SK-N-MC (cell line): Measurements from ENCODE around the gene ACTR2.
A peak's percentile ranks its signal among the peaks of the same experiment; 100 is the strongest.
"Not testable (repeated sequence)": the region's sequence is repeated elsewhere in the genome, so short reads cannot be mapped to it uniquely, and the experiment has no call there.

Source experiments
- DNase-seq: peaks from one replicate; pipeline ENCODE4 v3.0.0-alpha.2; 2011; ENCODE audit warnings: low read depth, low spot score
- H3K27ac ChIP-seq: fragments of 200-600 bp; sonication (generic); 2 replicates; pipeline ENCODE4 v1.5.1; 2016; ENCODE audit warnings: mixed run types
- H3K36me3 ChIP-seq: fragments of 200-600 bp; sonication (generic); 2 replicates; pipeline ENCODE4 v1.6.1; 2017; ENCODE audit warnings: antibody characterized with exemption, low read length, mixed read lengths; ENCODE audit not compliant: insufficient read depth
- H3K4me3 ChIP-seq: fragments of 200-600 bp; sonication (generic); 2 replicates; pipeline ENCODE4 v1.5.1; 2016
- H3K9ac ChIP-seq: fragments of 200-600 bp; sonication (generic); 2 replicates; pipeline ENCODE4 v1.8.0; 2017; ENCODE audit warnings: mixed run types, mixed read lengths; ENCODE audit not compliant: insufficient read length
- H3K9me3 ChIP-seq: fragments of 200-600 bp; sonication (generic); 2 replicates; pipeline ENCODE4 v1.6.1; 2017; ENCODE audit warnings: low read depth, mild to moderate bottlenecking, antibody characterized with exemption, low read length, moderate library complexity, mixed read lengths
- EZH2 ChIP-seq: fragments of 200-600 bp; sonication (generic); IDR thresholded peaks from one replicate; pipeline ENCODE4 v1.6.1; 2017; ENCODE audit warnings: antibody characterized with exemption
- FOXP2 ChIP-seq: optimal IDR thresholded peaks from 2 replicates; pipeline ENCODE3; 2011; ENCODE audit warnings: mild to moderate bottlenecking, moderate library complexity; ENCODE audit not compliant: insufficient read depth; ENCODE audit errors: extremely low read length, control extremely low read depth
- POLR2AphosphoS5 ChIP-seq: IDR thresholded peaks from 2 replicates; pipeline ENCODE4 v1.6.1; 2012; ENCODE audit warnings: mild to moderate bottlenecking, low read depth, low read length, borderline replicate concordance

ACTR2 gene

GRCh38 chr2:65220432-65221131 lies 7.0 kb upstream of the ACTR2 start:
- TF ChIP-seq FOXP2 (no peak), POLR2AphosphoS5 (no peak), EZH2 (no peak)
- no peak for DNase-seq
- Histone ChIP-seq H3K9ac (no peak overlapping the region), H3K4me3 (no peak overlapping the region), H3K27ac (no peak overlapping the region), H3K9me3 (no peaks in the 10 kb centered on the region), H3K36me3 (no peaks in the 10 kb centered on the region)

GRCh38 chr2:65221275-65221674 lies 6.4 kb upstream of the ACTR2 start:
- not testable (repeated sequence) for H3K9ac ChIP-seq, H3K36me3 ChIP-seq, H3K4me3 ChIP-seq, H3K27ac ChIP-seq, H3K9me3 ChIP-seq, DNase-seq

GRCh38 chr2:65227020-65227455 lies 593 bp upstream of the ACTR2 start:
- Histone ChIP-seq H3K9me3 (no peaks in the 10 kb centered on the region), H3K4me3 (peak overlapping the region; percentile 100), H3K36me3 (peaks cover 16% of the 10 kb centered on the region), H3K27ac (no peak overlapping the region), H3K9ac (peak overlapping the region; percentile 94)
- DNase-seq: no peak
- TF ChIP-seq EZH2: no peak
- TF ChIP-seq FOXP2: no peak
- TF ChIP-seq POLR2AphosphoS5: no peak

- no peaks in the 10 kb centered on the region for H3K9me3 ChIP-seq
- TF ChIP-seq POLR2AphosphoS5 (no peak), FOXP2 (no peak)
- peaks cover 26% of the 10 kb centered on the region for H3K36me3 ChIP-seq
- peak overlapping the region; percentile 100 for H3K4me3 ChIP-seq
- H3K9ac ChIP-seq: peak overlapping the region; percentile 97
- DNase-seq: peak; percentile 14
- peak overlapping the region; percentile 70 for H3K27ac ChIP-seq
Measured at GRCh38 chr2:65228263-65228750, 676 bp downstream of the ACTR2 start.

GRCh38 chr2:65231121-65231520 lies 3.5 kb downstream of the ACTR2 start:
- TF ChIP-seq POLR2AphosphoS5 (no peak), EZH2 (no peak), FOXP2 (no peak)
- Histone ChIP-seq H3K27ac (peak overlapping the region; percentile 61), H3K4me3 (no peak overlapping the region), H3K9me3 (no peaks in the 10 kb centered on the region), H3K36me3 (peaks cover 43% of the 10 kb centered on the region), H3K9ac (no peak overlapping the region)
- no peak for DNase-seq

GRCh38 chr2:65231892-65232477 lies 4.4 kb downstream of the ACTR2 start:
- TF ChIP-seq EZH2 (no peak), FOXP2 (no peak), POLR2AphosphoS5 (no peak)
- DNase-seq: no peak
- H3K36me3 ChIP-seq: peaks cover 49% of the 10 kb centered on the region
- H3K9me3 ChIP-seq: no peaks in the 10 kb centered on the region
- no peak overlapping the region for H3K4me3 ChIP-seq
- peak overlapping the region; percentile 68 for H3K27ac ChIP-seq
- peak overlapping the region; percentile 32 for H3K9ac ChIP-seq

GRCh38 chr2:65232636-65233035 lies 5.0 kb downstream of the ACTR2 start:
- H3K9ac ChIP-seq: no peak overlapping the region
- no peak for TF ChIP-seq EZH2
- no peak for TF ChIP-seq FOXP2
- no peak for TF ChIP-seq POLR2AphosphoS5
- H3K9me3 ChIP-seq: no peaks in the 10 kb centered on the region
- H3K4me3 ChIP-seq: no peak overlapping the region
- H3K27ac ChIP-seq: peak overlapping the region; percentile 68
- H3K36me3 ChIP-seq: peaks cover 49% of the 10 kb centered on the region
- no peak for DNase-seq

- Histone ChIP-seq H3K9ac (no peak overlapping the region), H3K27ac (no peak overlapping the region), H3K36me3 (peaks cover 61% of the 10 kb centered on the region), H3K9me3 (no peaks in the 10 kb centered on the region), H3K4me3 (no peak overlapping the region)
- no peak for TF ChIP-seq POLR2AphosphoS5
- no peak for DNase-seq
Measured at GRCh38 chr2:65240657-65241056, 13.0 kb downstream of the ACTR2 start.

GRCh38 chr2:65244452-65244851 lies 16.8 kb downstream of the ACTR2 start:
- H3K9ac ChIP-seq, H3K4me3 ChIP-seq, H3K27ac ChIP-seq, DNase-seq, H3K9me3 ChIP-seq: not testable (repeated sequence)
- H3K36me3 ChIP-seq: peaks cover 80% of the 10 kb centered on the region
